ENCODE data around the gene TMED4.
"Not testable (repeated sequence)": the region's sequence is repeated elsewhere in the genome, so short reads cannot be mapped to it uniquely, and the experiment has no call there.

Gene TMED4

DNA sequence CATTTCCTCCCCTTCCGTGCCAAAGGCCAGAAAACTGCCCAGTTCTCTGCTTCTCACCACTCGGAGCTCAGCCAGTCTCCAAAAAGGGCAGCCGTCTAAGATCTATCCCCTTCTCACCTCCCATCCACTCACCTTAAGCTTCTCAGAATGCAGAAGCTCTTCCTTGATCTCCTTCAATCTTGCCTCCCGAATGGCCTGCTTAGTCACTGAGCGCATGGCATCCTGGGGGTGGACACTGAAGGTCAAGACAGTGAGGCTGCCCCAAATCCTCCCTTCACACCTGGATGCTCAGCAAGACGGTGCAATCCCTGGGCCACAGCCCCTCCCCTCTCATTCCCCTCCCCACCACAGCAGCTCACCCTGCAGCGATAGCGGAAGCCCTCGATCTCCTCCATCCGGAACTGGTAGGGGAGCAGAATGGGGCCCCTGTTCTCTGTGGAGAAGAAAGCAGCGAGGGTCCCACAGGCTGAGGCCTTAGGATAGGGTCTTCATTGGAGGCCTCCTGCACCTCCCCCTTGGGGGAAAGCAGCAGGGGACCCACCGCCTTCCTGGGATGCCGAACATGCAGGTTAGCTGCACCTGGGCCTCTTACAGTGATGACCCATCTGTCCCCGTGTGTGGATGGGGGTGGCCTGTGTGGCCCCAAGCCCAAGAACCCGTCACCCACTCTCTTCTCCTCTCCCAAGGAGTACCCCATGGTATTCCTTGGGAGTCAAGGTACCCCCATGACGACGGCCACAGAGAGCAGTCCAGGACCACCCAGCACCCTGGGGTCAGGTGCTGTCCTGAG, 13.1 kb downstream of the TMED4 start:
- no peak for DNase-seq (ENCODE audit: low read depth)

DNA sequence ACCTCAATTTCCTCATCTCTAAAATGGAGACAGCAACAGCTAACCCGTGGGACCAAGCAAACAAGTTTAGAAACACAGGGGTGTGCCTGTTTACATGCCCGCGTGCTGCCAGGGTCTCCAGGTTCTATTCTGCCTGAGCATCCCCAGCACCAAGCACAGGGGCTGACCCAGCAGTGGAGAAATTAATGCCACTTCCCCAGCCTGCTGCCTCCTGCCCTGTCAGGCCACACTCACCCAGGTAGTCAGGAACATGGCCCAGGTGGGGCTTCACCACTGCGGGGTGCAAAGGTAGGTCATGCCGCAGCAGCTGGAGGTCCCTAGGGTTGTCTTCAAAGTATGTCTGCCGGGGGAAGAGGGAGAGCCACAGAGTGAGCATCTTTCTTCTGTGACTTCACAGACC, 14.1 kb downstream of the TMED4 start:
- no peak for DNase-seq (ENCODE audit: low read depth)

- DNase-seq (ENCODE audit: low read depth) = no peak
Measured at GRCh38 chr7:44566680-44567079, 15.4 kb downstream of the TMED4 start.

DNA sequence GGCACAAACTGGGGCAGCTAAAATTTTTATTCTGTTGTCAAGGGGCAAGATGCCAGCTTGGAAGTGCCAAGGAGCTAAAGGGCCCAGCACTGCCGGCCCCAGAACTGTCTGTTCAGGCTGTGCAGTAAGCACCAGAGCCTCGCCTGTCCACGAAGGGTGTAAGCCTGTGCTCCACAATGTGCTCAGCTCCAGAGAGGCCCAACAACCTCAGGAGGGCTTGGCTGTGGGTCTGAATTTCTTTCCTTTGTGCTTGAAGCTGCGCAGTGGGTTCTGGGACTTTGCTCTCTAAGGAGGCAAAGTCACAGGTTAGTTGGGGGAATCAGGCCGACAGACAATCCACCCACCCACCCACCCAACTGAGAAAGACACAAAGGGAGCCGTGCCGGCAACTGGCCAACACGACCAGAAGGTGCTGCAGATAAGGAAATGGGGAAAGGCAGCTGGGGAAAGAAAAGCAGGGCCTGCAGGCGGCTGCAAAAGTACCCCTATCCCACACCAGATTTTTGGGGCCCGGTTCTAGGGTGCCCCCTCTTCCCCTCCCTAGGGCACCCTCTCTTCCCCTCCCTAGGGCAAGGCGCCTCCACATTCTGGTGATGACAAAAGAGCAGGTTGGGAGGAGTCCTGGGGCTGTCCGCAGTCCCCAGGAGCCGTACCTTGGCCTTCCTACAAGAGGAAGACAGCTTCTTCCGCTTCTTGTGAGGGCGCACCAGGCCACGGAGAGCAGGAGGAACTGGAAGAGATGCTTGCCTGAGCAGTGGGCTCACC, 16.1 kb downstream of the TMED4 start:
- DNase-seq (ENCODE audit: low read depth) = no peak

- DNase-seq (ENCODE audit: low read depth) = peak; percentile 31
Measured at GRCh38 chr7:44565097-44565794, 16.8 kb downstream of the TMED4 start.

- no peak for DNase-seq (ENCODE audit: low read depth)
Measured at GRCh38 chr7:44564606-44565005, 17.4 kb downstream of the TMED4 start.

DNA sequence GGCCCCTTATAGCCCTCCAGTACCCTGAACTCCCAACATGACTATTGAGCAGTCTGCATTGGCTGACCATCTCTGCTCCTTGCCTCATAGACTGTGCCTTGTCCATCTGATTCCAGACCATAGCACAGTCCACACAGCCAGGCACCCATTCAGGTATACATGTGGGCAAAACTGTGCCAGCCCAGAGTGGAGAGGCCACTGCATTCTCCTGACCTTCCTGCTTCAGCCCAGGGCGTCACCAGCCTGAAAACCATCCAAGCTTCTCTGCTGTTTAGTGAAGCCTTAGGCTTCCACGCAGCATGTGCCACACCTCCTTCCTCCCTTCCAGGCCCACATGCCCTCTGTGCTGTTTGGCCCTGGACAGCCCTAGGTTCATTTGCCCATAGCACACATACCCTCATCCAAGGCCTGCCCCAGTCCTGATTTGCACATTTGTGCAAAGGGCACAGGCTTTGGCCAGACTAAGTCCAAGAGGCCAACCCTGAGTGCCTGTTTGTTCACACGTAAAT, 18.8 kb downstream of the TMED4 start:
- DNase-seq (ENCODE audit: low read depth) = no peak

DNA sequence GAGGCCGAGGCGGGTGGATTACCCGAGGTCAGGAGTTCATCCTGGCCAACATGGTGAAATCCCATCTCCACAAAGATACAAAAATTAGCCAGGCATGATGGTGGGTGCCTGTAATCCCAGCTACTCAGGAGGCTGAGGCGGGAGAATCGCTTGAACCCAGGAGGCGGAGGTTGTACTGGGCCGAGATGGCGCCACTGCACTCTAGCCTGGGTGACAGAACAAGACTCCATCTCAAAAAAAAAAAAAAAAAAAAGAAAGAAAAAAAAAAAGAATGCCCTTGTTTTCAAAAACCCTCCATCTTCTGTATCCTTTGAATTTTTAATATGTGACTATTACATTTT, 19.4 kb downstream of the TMED4 start:
- not testable (repeated sequence) for DNase-seq (ENCODE audit: low read depth)

GRCh38 chr7:44561962-44562621, 19.9 kb downstream of the TMED4 start:
- DNase-seq (ENCODE audit: low read depth) = no peak

- DNase-seq (ENCODE audit: low read depth) = no peak
Measured at GRCh38 chr7:44561481-44561880, 20.6 kb downstream of the TMED4 start.

DNA sequence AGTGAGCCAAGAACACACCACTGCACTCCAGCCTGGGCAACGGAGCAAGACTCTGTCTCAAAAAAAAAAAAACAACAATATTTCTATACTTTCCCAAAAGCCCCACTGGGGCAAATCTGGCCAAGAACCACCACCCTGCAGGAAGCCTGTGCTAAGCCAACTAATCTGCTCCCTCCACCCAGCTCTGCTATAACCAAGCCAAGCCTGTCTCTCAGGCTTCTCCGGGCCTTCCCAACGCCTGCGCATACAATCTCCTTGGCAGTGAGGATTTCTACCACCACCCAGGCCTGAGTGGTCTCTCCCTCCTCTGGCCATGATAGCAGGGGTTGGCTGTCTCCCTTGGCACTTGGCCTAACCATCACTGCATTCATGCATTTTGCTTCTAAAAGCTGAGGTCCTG, 22.5 kb downstream of the TMED4 start:
- no peak for DNase-seq (ENCODE audit: low read depth)

- DNase-seq (ENCODE audit: low read depth) = no peak
Measured at GRCh38 chr7:44557485-44557884, 24.5 kb downstream of the TMED4 start.

GRCh38 chr7:44555350-44555749, 26.7 kb downstream of the TMED4 start:
- DNase-seq (ENCODE audit: low read depth) = no peak

- not testable (repeated sequence) for DNase-seq (ENCODE audit: low read depth)
Measured at GRCh38 chr7:44552473-44553005, 29.5 kb downstream of the TMED4 start.

GRCh38 chr7:44549457-44549856, 32.6 kb downstream of the TMED4 start:
- no peak for DNase-seq (ENCODE audit: low read depth)

GRCh38 chr7:44548893-44549292, 33.1 kb downstream of the TMED4 start:
- DNase-seq (ENCODE audit: low read depth) = no peak

GRCh38 chr7:44547536-44548231, 34.3 kb downstream of the TMED4 start:
- no peak for DNase-seq (ENCODE audit: low read depth)

GRCh38 chr7:44541876-44542610, 40.0 kb downstream of the TMED4 start:
- DNase-seq (ENCODE audit: low read depth) = no peak

- no peak for DNase-seq (ENCODE audit: low read depth)
Measured at GRCh38 chr7:44541028-44541869, 40.8 kb downstream of the TMED4 start, which contains the start of gene NPC1L1. Gene NPC1L1, minus strand, starts transcription at chr7:44541330. Its CDS starts 71 bp downstream, at chr7:44541259.
